MM.1S (cell line): ENCODE measurements around the gene HELZ.

ENCODE experiments used
- CTCF ChIP-seq: fragments of 300-600 bp; sonication (generic); IDR thresholded peaks from 2 replicates; pipeline ENCODE4 v1.5.1; 2016; ENCODE audit warnings: antibody characterized with exemption, low read length, mixed read lengths
- EZH2phosphoT487 ChIP-seq: fragments of 300-600 bp; sonication (generic); IDR thresholded peaks from 2 replicates; pipeline ENCODE4 v1.6.1; 2018; ENCODE audit warnings: antibody characterized with exemption, low read length

DNA sequence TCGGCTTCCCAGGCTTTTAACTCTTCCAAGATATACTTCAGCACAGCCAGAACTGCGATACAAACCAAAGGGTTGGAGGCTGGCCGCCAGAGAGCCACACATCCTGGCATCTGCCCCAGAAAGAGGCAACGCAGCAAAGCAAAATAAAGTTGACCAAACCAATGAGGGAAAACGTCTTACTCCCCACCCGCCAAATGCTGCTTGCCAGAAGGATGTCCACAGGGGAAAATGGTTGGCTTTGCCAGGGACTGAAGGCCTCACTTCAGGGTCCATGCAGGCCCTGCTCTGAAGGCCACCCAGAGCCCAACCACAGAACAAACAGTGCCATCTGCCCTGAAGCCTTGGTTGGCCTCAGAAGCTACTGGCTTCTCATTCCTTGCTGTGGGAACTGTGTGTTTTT, 185.6 kb downstream of the HELZ start:
- TF ChIP-seq CTCF, result no peak
- TF ChIP-seq EZH2phosphoT487, result no peak
